Measurements from ENCODE around the gene RRAGB. TPM values are rescaled to one million over a fixed set of nuclear protein-coding genes. Genes with fewer than 3 reads are reported as not detected.
"Not testable (repeated sequence)": the region's sequence is repeated elsewhere in the genome, so short reads cannot be mapped to it uniquely, and the experiment has no call there.

RRAGB gene
- total RNA-seq, 2 donors from 2014 or later: 15.5 to 23.0 TPM

- Mint-ChIP-seq H3K27ac (no peak overlapping the region), H3K4me1 (no peaks in the 10 kb centered on the region), H3K36me3 (ENCODE audit: low read depth) (no peaks in the 10 kb centered on the region), H3K9me3 (peaks cover 85% of the 10 kb centered on the region), H3K27me3 (ENCODE audit: insufficient read depth) (no peaks in the 10 kb centered on the region), H3K4me3 (no peak overlapping the region)
- no peak for DNase-seq
- Histone ChIP-seq H3K4me1 (ENCODE audit: control insufficient read depth, insufficient read depth, low read length) (no peaks in the 10 kb centered on the region), H3K36me3 (ENCODE audit: control insufficient read depth, insufficient read depth, low read length) (no peaks in the 10 kb centered on the region), H3K27me3 (ENCODE audit: control insufficient read depth, insufficient read depth, low read length, poor library complexity, severe bottlenecking) (no peaks in the 10 kb centered on the region), H3K9me3 (ENCODE audit: control insufficient read depth, low read length) (no peaks in the 10 kb centered on the region), H3K9ac (ENCODE audit: extremely low read depth, low read length, poor library complexity, severe bottlenecking) (no peak overlapping the region), H3K27ac (ENCODE audit: low read depth, low read length) (no peak overlapping the region), H3K4me3 (ENCODE audit: low read length) (no peak overlapping the region)
- TF ChIP-seq CTCF (conservative IDR thresholded peaks at IDR 0.05): no peak
- WGBS, 2 experiments (ENCODE audit: insufficient coverage in 1 of 2, insufficient read length in 1 of 2): 75% methylated on average over 4 of the region's 5 CpGs; no CpG with 5 or more reads in 1 of the 2 experiments
Measured at GRCh38 chrX:55695227-55696018, 22.1 kb upstream of the RRAGB start.

GRCh38 chrX:55697381-55697780 lies 20.2 kb upstream of the RRAGB start:
- Mint-ChIP-seq H3K27ac (no peak overlapping the region), H3K9me3 (peaks cover 84% of the 10 kb centered on the region), H3K4me3 (no peak overlapping the region), H3K4me1 (no peaks in the 10 kb centered on the region), H3K27me3 (ENCODE audit: insufficient read depth) (no peaks in the 10 kb centered on the region), H3K36me3 (ENCODE audit: low read depth) (no peaks in the 10 kb centered on the region)
- peaks cover 4% of the 10 kb centered on the region for H3K9me3 ChIP-seq (ENCODE audit: control insufficient read depth, low read length)
- 40 to 71% methylated on average over 1 of the region's 1 CpG for WGBS, 2 experiments (ENCODE audit: insufficient coverage in 1 of 2, insufficient read length in 1 of 2)
- H3K27me3 ChIP-seq (ENCODE audit: control insufficient read depth, insufficient read depth, low read length, poor library complexity, severe bottlenecking): no peaks in the 10 kb centered on the region
- no peak overlapping the region for H3K4me3 ChIP-seq (ENCODE audit: low read length)
- no peak for DNase-seq
- no peaks in the 10 kb centered on the region for H3K4me1 ChIP-seq (ENCODE audit: control insufficient read depth, insufficient read depth, low read length)
- no peak overlapping the region for H3K27ac ChIP-seq (ENCODE audit: low read depth, low read length)
- TF ChIP-seq CTCF (conservative IDR thresholded peaks at IDR 0.05): no peak
- no peak overlapping the region for H3K9ac ChIP-seq (ENCODE audit: extremely low read depth, low read length, poor library complexity, severe bottlenecking)
- H3K36me3 ChIP-seq (ENCODE audit: control insufficient read depth, insufficient read depth, low read length): no peaks in the 10 kb centered on the region

GRCh38 chrX:55702671-55703070 lies 14.9 kb upstream of the RRAGB start:
- H3K4me3 ChIP-seq (ENCODE audit: low read length): no peak overlapping the region
- H3K36me3 ChIP-seq (ENCODE audit: control insufficient read depth, insufficient read depth, low read length): no peaks in the 10 kb centered on the region
- H3K4me1 ChIP-seq (ENCODE audit: control insufficient read depth, insufficient read depth, low read length): no peaks in the 10 kb centered on the region
- no peak overlapping the region for H3K9ac ChIP-seq (ENCODE audit: extremely low read depth, low read length, poor library complexity, severe bottlenecking)
- H3K4me1 Mint-ChIP-seq: no peaks in the 10 kb centered on the region
- peaks cover 92% of the 10 kb centered on the region for H3K9me3 Mint-ChIP-seq
- DNase-seq: no peak
- peaks cover 4% of the 10 kb centered on the region for H3K9me3 ChIP-seq (ENCODE audit: control insufficient read depth, low read length)
- H3K4me3 Mint-ChIP-seq: no peak overlapping the region
- H3K27me3 Mint-ChIP-seq (ENCODE audit: insufficient read depth): no peaks in the 10 kb centered on the region
- H3K36me3 Mint-ChIP-seq (ENCODE audit: low read depth): no peaks in the 10 kb centered on the region
- 70 to 80% methylated on average over 2 to 5 of the region's 5 CpGs for WGBS, 2 experiments (ENCODE audit: insufficient coverage in 1 of 2, insufficient read length in 1 of 2)
- H3K27ac Mint-ChIP-seq: no peak overlapping the region
- TF ChIP-seq CTCF (conservative IDR thresholded peaks at IDR 0.05): no peak
- no peaks in the 10 kb centered on the region for H3K27me3 ChIP-seq (ENCODE audit: control insufficient read depth, insufficient read depth, low read length, poor library complexity, severe bottlenecking)
- H3K27ac ChIP-seq (ENCODE audit: low read depth, low read length): no peak overlapping the region

- not testable (repeated sequence) for H3K9me3 ChIP-seq (ENCODE audit: control insufficient read depth, low read length); H3K4me3 ChIP-seq (ENCODE audit: low read length); H3K27ac ChIP-seq (ENCODE audit: low read depth, low read length); H3K4me3 Mint-ChIP-seq; DNase-seq; H3K36me3 ChIP-seq (ENCODE audit: control insufficient read depth, insufficient read depth, low read length); H3K9ac ChIP-seq (ENCODE audit: extremely low read depth, low read length, poor library complexity, severe bottlenecking); H3K27me3 ChIP-seq (ENCODE audit: control insufficient read depth, insufficient read depth, low read length, poor library complexity, severe bottlenecking); H3K27ac Mint-ChIP-seq; H3K4me1 Mint-ChIP-seq; H3K4me1 ChIP-seq (ENCODE audit: control insufficient read depth, insufficient read depth, low read length); H3K27me3 Mint-ChIP-seq (ENCODE audit: insufficient read depth); H3K36me3 Mint-ChIP-seq (ENCODE audit: low read depth)
- 37 to 50% methylated on average over 1 to 2 of the region's 2 CpGs for WGBS, 2 experiments (ENCODE audit: insufficient coverage in 1 of 2, insufficient read length in 1 of 2)
- H3K9me3 Mint-ChIP-seq: peaks cover 93% of the 10 kb centered on the region
Measured at GRCh38 chrX:55703436-55703835, 14.1 kb upstream of the RRAGB start.

GRCh38 chrX:55705066-55705465 lies 12.5 kb upstream of the RRAGB start:
- H3K4me3 ChIP-seq (ENCODE audit: low read length); H3K27me3 ChIP-seq (ENCODE audit: control insufficient read depth, insufficient read depth, low read length, poor library complexity, severe bottlenecking); H3K9ac ChIP-seq (ENCODE audit: extremely low read depth, low read length, poor library complexity, severe bottlenecking); H3K27ac Mint-ChIP-seq; DNase-seq; H3K4me1 Mint-ChIP-seq; H3K4me3 Mint-ChIP-seq; H3K27me3 Mint-ChIP-seq (ENCODE audit: insufficient read depth); H3K27ac ChIP-seq (ENCODE audit: low read depth, low read length); H3K36me3 ChIP-seq (ENCODE audit: control insufficient read depth, insufficient read depth, low read length); H3K36me3 Mint-ChIP-seq (ENCODE audit: low read depth); H3K4me1 ChIP-seq (ENCODE audit: control insufficient read depth, insufficient read depth, low read length): not testable (repeated sequence)
- H3K9me3 ChIP-seq (ENCODE audit: control insufficient read depth, low read length): peaks cover 14% of the 10 kb centered on the region
- WGBS, 2 experiments (ENCODE audit: insufficient coverage in 1 of 2, insufficient read length in 1 of 2): 88% methylated on average over 4 of the region's 5 CpGs; no CpG with 5 or more reads in 1 of the 2 experiments
- peaks cover 93% of the 10 kb centered on the region for H3K9me3 Mint-ChIP-seq
